OCI-LY3 (cell line): ENCODE results near the gene POFUT1.

Experiments used
- EZH2phosphoT487 ChIP-seq: fragments of 200-600 bp; shearing (Covaris generic); IDR thresholded peaks from 2 replicates; pipeline ENCODE4 v1.6.1; 2018; ENCODE audit warnings: antibody characterized with exemption, mixed run types, low read depth
- TF ChIP-seq, protein P1 (sequence below): fragments of 200-600, 300-600 bp; sonication (generic); IDR thresholded peaks from 2 replicates; pipeline ENCODE4 v1.5.1; 2014; ENCODE audit warnings: antibody characterized with exemption, low read length, low read depth

- no peak for TF ChIP-seq EZH2phosphoT487
- TF ChIP-seq, protein P1, sequence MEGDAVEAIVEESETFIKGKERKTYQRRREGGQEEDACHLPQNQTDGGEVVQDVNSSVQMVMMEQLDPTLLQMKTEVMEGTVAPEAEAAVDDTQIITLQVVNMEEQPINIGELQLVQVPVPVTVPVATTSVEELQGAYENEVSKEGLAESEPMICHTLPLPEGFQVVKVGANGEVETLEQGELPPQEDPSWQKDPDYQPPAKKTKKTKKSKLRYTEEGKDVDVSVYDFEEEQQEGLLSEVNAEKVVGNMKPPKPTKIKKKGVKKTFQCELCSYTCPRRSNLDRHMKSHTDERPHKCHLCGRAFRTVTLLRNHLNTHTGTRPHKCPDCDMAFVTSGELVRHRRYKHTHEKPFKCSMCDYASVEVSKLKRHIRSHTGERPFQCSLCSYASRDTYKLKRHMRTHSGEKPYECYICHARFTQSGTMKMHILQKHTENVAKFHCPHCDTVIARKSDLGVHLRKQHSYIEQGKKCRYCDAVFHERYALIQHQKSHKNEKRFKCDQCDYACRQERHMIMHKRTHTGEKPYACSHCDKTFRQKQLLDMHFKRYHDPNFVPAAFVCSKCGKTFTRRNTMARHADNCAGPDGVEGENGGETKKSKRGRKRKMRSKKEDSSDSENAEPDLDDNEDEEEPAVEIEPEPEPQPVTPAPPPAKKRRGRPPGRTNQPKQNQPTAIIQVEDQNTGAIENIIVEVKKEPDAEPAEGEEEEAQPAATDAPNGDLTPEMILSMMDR: no peak
Observed at GRCh38 chr20:32274359-32274758, 66.7 kb downstream of the POFUT1 start.
